NCI-H2107 treated with DMSO at 0.1 percent for 48 hours (cell line): ENCODE measurements around the gene CCNY.
"Not testable (repeated sequence)": the region's sequence is repeated elsewhere in the genome, so short reads cannot be mapped to it uniquely, and the experiment has no call there.

ENCODE experiments used
- DNase-seq: peaks from one replicate; lab custom pipeline; 2025; ENCODE audit not compliant: unreplicated experiment; lab: John Stamatoyannopoulos, UW

CCNY gene

DNA sequence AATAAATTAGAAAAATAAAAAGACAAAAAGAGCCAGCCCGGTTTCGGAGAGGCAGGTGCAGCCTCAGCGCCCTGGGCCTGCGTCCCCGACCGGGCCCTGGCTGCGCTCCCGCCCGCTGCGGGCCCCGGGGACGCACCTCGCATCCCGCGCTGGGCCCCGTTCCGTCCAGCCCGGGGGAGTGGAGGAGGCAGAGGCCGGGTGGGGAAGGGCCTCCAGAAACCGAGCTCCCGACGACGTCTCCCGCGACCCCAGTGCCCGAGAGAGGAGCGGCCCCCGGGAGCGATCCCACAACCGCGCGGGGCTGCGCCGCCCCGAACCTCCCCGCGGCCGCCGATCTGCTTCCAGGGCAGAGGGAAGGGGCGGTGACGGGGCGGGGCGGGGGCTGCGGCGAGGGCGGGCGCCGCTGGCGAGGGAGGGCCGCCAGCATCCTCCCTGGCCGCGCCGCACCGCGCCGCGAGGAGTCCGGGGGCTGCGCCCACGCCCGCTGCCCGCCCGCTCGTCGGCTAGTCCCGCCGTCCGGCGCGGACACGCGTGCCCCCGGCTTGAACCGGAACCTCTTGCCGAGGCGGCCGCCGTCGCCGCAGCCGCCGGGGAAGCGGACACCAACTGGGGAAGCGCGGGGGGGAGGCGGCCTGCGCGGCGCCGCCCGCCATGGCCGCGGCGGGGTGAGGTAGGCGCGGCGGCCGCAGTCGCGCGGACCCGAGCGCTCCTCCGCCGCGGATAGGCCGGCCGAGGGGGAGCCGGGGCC, at the start of gene CCNY:
Gene CCNY (plus strand): TSS at position 426 of the 748 bp plus-strand sequence. CDS start 545 bp downstream, outside the sequence.
- peak; percentile 7 for DNase-seq

DNA sequence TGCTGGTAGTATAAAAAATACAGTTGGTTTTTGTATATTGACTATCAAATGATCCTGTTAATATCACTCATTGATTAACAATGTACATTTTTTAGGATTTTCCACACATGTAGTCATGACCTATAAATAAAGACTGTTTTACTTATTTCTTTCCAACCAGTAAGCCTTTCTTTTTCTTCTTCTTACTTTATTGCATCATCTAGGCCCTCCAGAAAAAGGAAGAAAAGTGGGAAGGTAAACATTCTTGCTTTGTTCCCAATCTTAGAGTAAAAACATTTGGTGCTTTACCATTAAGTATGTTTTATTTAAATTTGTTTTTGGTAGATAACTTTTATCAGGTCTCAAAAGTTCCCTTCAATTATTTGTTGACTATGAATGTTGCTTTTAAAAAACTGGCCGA, 47.1 kb upstream of the CCNY start:
- no peak for DNase-seq

- DNase-seq, result no peak
Measured at GRCh38 chr10:35294506-35294905, 41.8 kb upstream of the CCNY start.

DNA sequence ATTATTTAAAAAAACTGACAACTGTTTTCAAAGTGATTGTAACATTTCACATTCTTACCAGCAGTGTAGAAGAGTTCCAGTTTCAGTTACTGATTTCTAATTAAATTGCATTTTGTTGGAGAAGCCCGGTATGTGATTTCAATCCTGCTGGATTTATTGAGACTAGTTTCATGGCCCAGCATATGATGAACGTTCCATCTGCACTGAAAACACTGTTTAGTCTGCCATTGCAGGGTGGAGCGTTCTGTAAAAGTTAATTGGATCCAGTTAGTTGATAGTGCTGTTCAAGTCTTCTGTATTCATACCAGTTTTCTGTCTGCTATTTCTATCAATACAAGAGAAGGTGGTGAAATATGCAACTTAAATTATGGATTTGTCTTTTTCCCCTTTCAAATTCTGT, 37.3 kb upstream of the CCNY start:
- DNase-seq, result no peak

DNA sequence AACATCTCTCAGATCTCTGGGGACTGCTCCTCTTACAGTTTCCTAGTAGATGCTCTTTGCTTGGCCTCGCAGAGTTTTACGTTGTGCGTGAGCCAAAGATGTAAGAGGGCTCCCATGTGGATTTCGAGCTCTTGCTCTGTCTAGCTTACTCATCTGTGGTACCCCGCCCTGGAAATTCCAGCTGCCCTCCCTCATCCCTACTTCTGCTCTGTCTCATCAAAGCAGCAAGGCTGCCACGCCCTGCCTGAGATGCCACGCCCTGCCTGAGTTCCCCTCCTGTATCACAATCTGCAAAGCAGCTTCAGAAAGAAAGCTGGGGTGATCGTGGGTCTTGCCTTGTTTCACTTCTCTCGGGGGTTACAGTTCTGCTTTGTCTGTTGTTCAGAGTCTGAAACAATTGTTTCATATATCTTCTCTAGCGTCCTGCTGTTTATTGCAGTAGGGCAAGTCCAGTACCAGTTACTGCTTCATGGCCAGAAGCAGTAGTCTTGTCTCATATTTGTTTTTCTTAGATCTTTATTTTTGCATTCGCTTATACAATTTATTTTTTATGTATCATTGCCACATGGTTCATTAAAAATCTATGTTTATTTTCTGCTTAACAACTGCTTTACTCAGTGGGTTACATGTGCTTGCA, 36.1 kb upstream of the CCNY start:
- no peak for DNase-seq

- DNase-seq, result no peak
Measured at GRCh38 chr10:35304649-35305048, 31.7 kb upstream of the CCNY start.

- DNase-seq, result no peak
Measured at GRCh38 chr10:35306852-35307251, 29.5 kb upstream of the CCNY start.

- DNase-seq, result no peak
Measured at GRCh38 chr10:35307297-35307696, 29.0 kb upstream of the CCNY start.

- no peak for DNase-seq
Measured at GRCh38 chr10:35308809-35309208, 27.5 kb upstream of the CCNY start.

DNA sequence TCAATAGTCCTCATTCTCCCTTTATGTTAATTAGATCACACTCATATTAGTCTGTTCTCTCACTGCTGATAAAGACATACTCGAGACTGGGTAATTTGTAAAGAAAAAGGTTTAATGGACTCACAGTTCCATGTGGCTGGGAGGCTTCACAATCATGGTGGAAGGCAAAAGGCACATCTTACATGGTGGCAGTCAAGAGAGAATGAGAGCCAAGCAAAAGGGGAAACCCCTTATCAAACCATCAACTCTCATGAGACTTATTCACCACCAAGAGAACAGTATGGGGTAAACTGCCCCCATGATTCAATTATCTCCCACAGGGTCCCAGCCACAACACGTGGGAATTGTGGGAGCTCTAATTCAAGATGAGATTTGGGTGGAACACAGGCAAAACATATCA, 22.2 kb upstream of the CCNY start:
- not testable (repeated sequence) for DNase-seq

DNA sequence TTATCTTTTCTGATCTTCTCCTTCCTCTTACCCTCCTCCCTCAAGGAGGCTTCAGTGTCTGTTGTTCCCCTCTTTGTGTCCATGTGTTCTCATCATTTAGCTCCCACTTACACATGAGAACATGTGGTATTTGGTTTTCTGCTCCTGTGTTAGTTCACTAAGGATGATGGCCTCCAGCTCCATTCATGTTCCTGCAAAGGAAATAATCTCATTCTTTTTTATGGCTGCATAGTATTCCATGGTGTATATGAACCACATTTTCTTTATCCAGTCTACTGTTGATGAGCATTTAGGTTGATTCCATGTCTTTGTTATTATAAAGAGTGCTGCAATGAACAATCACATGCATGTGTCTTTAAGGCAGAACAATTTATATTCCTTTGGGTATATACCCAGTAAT, 21.1 kb upstream of the CCNY start:
- DNase-seq, result not testable (repeated sequence)

DNA sequence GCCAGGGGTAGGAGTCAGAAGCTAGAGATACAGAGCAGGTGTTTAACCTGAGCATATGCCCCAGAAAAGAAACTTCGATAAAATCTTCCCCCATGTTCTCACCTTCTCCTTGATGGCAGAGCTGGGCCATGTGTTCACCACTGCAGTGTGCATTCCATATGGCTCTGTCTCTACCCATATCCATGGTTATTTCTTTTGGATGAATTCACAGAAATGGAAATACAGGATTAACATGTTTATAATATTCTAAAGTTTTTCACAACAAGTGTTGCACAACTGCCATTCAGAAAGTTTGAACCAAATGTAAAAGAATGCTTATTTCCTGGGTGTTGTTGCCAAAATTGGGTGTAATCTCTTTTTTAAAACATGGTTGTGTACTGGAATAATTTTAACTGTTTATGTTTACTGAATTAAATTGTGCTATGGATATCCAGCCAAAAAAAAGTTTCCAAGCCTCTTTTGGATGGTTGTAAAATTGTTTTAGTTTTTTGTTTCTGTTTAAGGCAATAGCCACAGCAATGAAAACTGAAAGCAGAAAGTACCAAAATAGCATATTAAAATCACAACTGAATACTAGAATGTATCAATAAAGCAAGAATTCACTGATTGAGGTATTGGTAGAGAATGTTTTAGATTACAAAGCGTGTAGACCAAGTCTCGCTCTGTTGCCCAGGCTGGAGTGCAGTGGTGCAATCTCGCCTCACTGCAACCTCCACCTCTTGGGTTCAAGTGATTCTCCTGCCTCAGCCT, 19.9 kb upstream of the CCNY start:
- DNase-seq, result no peak

DNA sequence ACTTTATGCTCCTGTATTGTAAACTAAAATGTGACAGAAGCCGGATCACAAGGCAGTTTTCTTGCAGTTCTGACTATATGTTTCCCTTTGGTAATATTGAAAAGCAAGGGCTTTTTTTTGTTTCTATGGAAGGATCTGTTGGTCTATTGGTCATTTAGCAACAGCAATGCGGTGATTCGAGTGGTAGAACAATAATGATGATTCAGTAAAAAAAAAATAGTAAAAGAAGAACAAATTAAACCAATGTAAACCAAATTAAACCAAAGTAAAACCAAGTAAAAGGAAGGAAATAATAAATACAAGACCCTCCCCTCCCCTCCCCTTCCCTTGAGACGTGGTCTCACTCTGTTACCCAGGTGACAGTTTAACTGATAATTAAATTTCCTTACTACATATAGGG, 17.8 kb upstream of the CCNY start:
- DNase-seq, result no peak

DNA sequence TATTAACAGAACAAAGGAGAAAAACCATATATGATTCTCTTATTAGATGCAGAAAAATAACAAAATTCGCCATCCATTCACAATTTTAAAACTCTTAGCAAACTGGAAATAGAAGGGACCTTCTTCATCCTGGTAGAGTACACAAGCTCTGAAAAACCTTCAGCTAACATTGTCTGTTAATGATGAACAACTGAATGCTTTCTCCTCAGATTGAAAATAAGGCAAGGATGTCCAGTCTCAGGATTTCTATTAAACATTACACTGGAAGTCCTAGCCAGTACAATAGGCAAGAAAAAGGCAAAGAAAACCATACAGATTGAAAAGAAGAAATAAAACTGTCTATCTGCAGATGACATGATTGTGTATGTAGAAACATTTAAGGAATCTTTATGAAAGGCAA, 16.0 kb upstream of the CCNY start:
- no peak for DNase-seq

- no peak for DNase-seq
Measured at GRCh38 chr10:35322636-35323035, 13.7 kb upstream of the CCNY start.

GRCh38 chr10:35324196-35324595, 12.1 kb upstream of the CCNY start:
- DNase-seq, result no peak

DNA sequence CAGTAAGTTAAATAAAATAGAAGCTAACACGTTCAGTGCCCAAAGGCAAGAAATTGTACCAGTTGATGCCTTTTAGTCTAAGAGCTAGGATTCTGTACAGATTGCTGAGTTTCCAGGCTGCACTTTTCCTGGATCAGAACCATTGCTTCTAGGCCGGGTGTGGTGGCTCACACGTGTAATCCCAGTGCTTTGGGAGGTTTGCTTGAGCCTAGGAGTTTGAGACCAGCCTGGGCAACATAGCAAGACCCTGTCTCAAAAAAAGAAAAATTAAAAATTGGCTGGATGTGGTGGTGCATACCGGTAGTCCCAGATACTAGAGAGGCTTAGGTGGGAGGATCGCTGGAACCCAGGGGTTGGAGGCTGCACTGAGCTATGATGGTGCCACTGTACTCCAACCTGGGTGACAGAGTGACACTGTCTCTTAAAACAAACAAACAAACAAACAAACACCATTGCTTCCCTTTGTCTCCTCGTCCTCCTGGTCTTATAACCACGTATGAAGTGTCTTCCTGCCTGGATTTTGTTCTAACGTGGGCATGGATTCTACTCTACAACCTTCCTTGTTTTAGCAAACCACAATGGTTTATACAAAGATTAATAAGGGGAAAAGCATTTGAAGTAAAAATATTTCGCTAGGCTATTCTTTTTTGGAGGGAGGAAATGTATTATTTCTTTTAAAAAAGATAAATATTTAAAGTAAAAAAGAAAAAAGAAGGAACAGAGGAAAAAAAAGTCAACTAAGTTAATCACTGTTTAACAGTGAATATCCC, 9.7 kb upstream of the CCNY start:
- no peak for DNase-seq

DNA sequence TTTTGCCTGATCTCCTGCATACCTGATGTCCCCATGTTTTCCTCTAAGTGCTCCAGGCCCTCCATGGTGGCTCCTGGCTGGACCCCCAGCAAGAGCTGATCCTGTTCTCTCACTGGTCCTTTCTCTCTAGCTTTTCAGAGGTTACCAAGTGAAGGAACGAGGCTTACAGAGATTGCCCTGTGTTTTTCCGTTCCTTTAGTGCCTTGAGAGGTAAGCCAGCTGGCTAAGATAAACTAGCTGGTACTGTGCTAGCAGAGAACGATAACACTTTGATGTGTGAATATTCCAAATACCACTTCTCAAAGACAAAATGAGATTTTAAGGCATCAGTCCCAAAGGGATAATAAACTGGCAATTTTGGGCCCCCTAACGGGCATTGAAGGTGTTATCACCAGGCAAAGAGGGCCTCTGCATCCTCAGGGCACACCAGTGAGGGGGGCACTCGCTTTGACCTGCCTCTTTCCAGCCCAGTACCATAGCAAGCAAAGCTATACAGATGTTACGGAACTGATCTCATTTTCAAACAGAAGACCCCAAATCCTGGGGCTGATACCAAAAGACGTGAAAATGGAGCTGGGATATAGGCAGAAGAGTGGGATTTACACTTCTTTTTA, 8.4 kb upstream of the CCNY start:
- no peak for DNase-seq

- DNase-seq, result no peak
Measured at GRCh38 chr10:35328404-35329037, 7.8 kb upstream of the CCNY start.

DNA sequence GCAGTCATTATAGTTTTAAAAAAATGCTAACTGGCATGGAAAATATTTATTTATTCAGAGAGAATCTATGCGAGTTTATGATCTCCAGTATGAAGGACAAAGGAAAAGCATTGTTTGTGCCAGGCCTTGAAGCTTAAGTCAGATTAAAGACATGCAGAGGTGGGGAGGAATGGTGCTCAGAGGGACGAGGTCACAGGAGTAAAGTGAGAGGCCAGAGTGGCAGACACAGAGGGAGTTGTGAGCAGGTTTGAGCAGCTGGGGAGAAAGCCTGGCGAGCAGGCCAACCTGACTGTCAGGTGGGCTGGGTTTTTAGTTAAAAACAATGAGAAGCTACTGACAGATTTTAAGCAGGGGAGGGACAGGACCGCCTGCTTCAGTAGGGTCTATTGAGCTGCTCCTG, 6.8 kb upstream of the CCNY start:
- DNase-seq, result no peak
